Naive thymus-derived CD8-positive, alpha-beta T cell (primary cell): ENCODE data around the gene SLC6A16. TPM values are rescaled to one million over a fixed set of nuclear protein-coding genes. Genes with fewer than 3 reads are reported as not detected.

Experiments
- ATAC-seq, 2 donors: fragments of 150-1000 bp; cut with Tn5 transposase in 1 of 2; sonication (Bioruptor Pico), chemical (Tn5 transposase) in 1 of 2; 1 replicate in 1 of 2; 2 replicates in 1 of 2; pipeline ENCODE4 v1.10.0; 2021; ENCODE audit warnings: mild to moderate bottlenecking in 2 of 2, moderate library complexity in 2 of 2
- POLR2A ChIA-PET: fragments of 350-600 bp; sonication (Branson Sonifier 250); formaldehyde crosslinking; loops from one replicate; lab custom pipeline; 2021; ENCODE audit warnings: antibody characterized with exemption; lab: Charles Lee
- DNase-seq, 10 donors: peaks; one replicate each; pipeline versions ENCODE4 v3.0.0 to v3.0.0-alpha.2; 2020 to 2022
- H3K27ac Mint-ChIP-seq, 10 donors: one replicate each; pipeline ENCODE4 v1.8.0; 2020 to 2022; ENCODE audit warnings: mild to moderate bottlenecking in 10 of 10, mixed read lengths in 10 of 10, moderate library complexity in 4 of 10, inconsistent platforms in 1 of 10
- H3K27me3 Mint-ChIP-seq, 5 donors: one replicate each; pipeline ENCODE4 v1.8.0; 2021 to 2022; ENCODE audit warnings: mixed read lengths in 5 of 5
- H3K36me3 Mint-ChIP-seq, 3 donors: one replicate each; pipeline ENCODE4 v1.8.0; 2020 to 2022; ENCODE audit warnings: mixed read lengths in 3 of 3, mild to moderate bottlenecking in 2 of 3, inconsistent platforms in 1 of 3
- H3K4me1 Mint-ChIP-seq, 4 donors: one replicate each; pipeline ENCODE4 v1.8.0; 2021 to 2022; ENCODE audit warnings: mixed read lengths in 4 of 4
- H3K4me3 Mint-ChIP-seq, 10 donors: one replicate each; pipeline ENCODE4 v1.8.0; 2020 to 2022; ENCODE audit warnings: mild to moderate bottlenecking in 10 of 10, mixed read lengths in 10 of 10, moderate library complexity in 6 of 10, inconsistent platforms in 1 of 10
- H3K9me3 Mint-ChIP-seq, 9 donors: one replicate each; pipeline ENCODE4 v1.8.0; 2020 to 2022; ENCODE audit warnings: mixed read lengths in 9 of 9, mild to moderate bottlenecking in 3 of 9, inconsistent platforms in 1 of 9, moderate library complexity in 1 of 9
- microRNA-seq: library from miRNA; unstranded; fragments of <30 nt; microRNA quantifications from one replicate; pipeline ENCODE4 v1.2.0, GENCODE V29; 2022; ENCODE audit warnings: borderline microRNAs expressed
- polyA plus RNA-seq, 3 donors: library from polyadenylated mRNA; unstranded; fragments of 300-500 nt; fragmentation: Illumina TruSeq; gene quantifications; one replicate each; pipeline ENCODE4 v1.2.3, GENCODE V29; 2021
- total RNA-seq, 8 experiments: library from RNA in 2 of 8; stranded (reverse) in 2 of 8; gene quantifications; one replicate each; pipeline ENCODE4 v1.2.3 and lab custom pipeline; 2021 to 2026

The SLC6A16 gene
- total and polyA plus RNA-seq, 5 experiments from 2014 or later = 0.97 to 6.9 (median 1.5) TPM

GRCh38 chr19:49243129-49243528, 81.9 kb downstream of the SLC6A16 start:
- Mint-ChIP-seq H3K4me1 (no peaks in the 10 kb centered on the region), H3K27me3 (peaks cover 3 to 20% (median 9%) of the 10 kb centered on the region in 5 donors), H3K4me3 (no peak overlapping the region), H3K27ac (no peak overlapping the region), H3K9me3 (no peaks in the 10 kb centered on the region), H3K36me3 (no peaks in the 10 kb centered on the region)
- ATAC-seq (no peak), DNase-seq (no peak)
- POLR2A ChIA-PET = no interaction called here

- Mint-ChIP-seq H3K36me3 (no peaks in the 10 kb centered on the region), H3K27ac (no peak overlapping the region), H3K4me3 (no peak overlapping the region), H3K9me3 (no peaks in the 10 kb centered on the region), H3K27me3 (peaks cover 4 to 24% (median 9%) of the 10 kb centered on the region in 5 donors), H3K4me1 (no peaks in the 10 kb centered on the region)
- DNase-seq (no peak), ATAC-seq (no peak)
- POLR2A ChIA-PET = no interaction called here
These were observed 83.2 kb downstream of the SLC6A16 start for GRCh38 chr19:49241769-49242168.

Small RNA genes lying within 50 kb of the gene (microRNA-seq; reads per million reads assigned to microRNA genes)
- gene MIR4324 = not detected

Other genes with a start within 250 kb of the SLC6A16 start
- gene SNRNP70, start 239.7 kb downstream of the SLC6A16 start, total RNA-seq = 100 to 1,000 TPM; 706 to 741 TPM
- gene SNRNP70, start 239.7 kb downstream of the SLC6A16 start, polyA plus RNA-seq = 10 to 100 TPM; 42.3 to 63.4 (median 50.2) TPM
- 10 to 100 TPM; 15.7 to 16.2 TPM for gene LIN7B, start 210.8 kb downstream of the SLC6A16 start, total RNA-seq
- gene LIN7B, start 210.8 kb downstream of the SLC6A16 start, polyA plus RNA-seq = 1 to 10 TPM; 5.5 to 9.2 (median 5.6) TPM
- gene C19orf73, start 206.0 kb downstream of the SLC6A16 start, total RNA-seq = 1 to 10 TPM; 1.6 TPM
- 1 to 10 TPM; 3.0 to 7.0 (median 5.7) TPM for gene C19orf73, start 206.0 kb downstream of the SLC6A16 start, polyA plus RNA-seq
- 1 to 10 TPM; 3.6 to 4.7 TPM for gene PPFIA3, start 205.6 kb downstream of the SLC6A16 start, total RNA-seq
- gene PPFIA3, start 205.6 kb downstream of the SLC6A16 start, polyA plus RNA-seq = under 1 TPM in 2 of 3 donors, not detected in 1; 0.20 to 0.58 TPM
- not detected for gene HRC, start 169.8 kb downstream of the SLC6A16 start, total RNA-seq
- not detected for gene HRC, start 169.8 kb downstream of the SLC6A16 start, polyA plus RNA-seq
- not detected for gene TRPM4, start 167.4 kb downstream of the SLC6A16 start, total RNA-seq
- not detected for gene TRPM4, start 167.4 kb downstream of the SLC6A16 start, polyA plus RNA-seq
- gene CD37, start 10.2 kb upstream of the SLC6A16 start, total RNA-seq = 100 to 1,000 TPM; 328 to 337 TPM
- gene CD37, start 10.2 kb upstream of the SLC6A16 start, polyA plus RNA-seq = 100 to 1,000 TPM; 148 to 192 (median 177) TPM
- gene TEAD2, start 37.2 kb upstream of the SLC6A16 start, total RNA-seq = under 1 TPM; 0.21 to 0.49 TPM
- under 1 TPM in 1 of 3 donors, not detected in 2; 0.07 TPM for gene TEAD2, start 37.2 kb upstream of the SLC6A16 start, polyA plus RNA-seq
- gene DKKL1, start 38.7 kb upstream of the SLC6A16 start, total RNA-seq = not detected
- gene DKKL1, start 38.7 kb upstream of the SLC6A16 start, polyA plus RNA-seq = not detected
- under 1 TPM in 1 of 2 experiments, not detected in 1; 0.36 TPM for gene KASH5, start 63.1 kb upstream of the SLC6A16 start, total RNA-seq
- gene KASH5, start 63.1 kb upstream of the SLC6A16 start, polyA plus RNA-seq = under 1 TPM in 1 of 3 donors, not detected in 2; 0.22 TPM
- not detected for gene PTH2, start 98.2 kb upstream of the SLC6A16 start, total RNA-seq
- gene PTH2, start 98.2 kb upstream of the SLC6A16 start, polyA plus RNA-seq = not detected
- gene GFY, start 100.2 kb upstream of the SLC6A16 start, total RNA-seq = not detected
- not detected for gene GFY, start 100.2 kb upstream of the SLC6A16 start, polyA plus RNA-seq
- under 1 TPM; 0.27 to 0.73 TPM for gene SLC17A7, start 116.3 kb upstream of the SLC6A16 start, total RNA-seq
- not detected for gene SLC17A7, start 116.3 kb upstream of the SLC6A16 start, polyA plus RNA-seq
- gene PIH1D1, start 126.6 kb upstream of the SLC6A16 start, total RNA-seq = 100 to 1,000 TPM; 157 to 179 TPM
- gene PIH1D1, start 126.6 kb upstream of the SLC6A16 start, polyA plus RNA-seq = 10 to 100 TPM; 85.3 to 88.9 (median 86.7) TPM
- gene ALDH16A1, start 128.0 kb upstream of the SLC6A16 start, total RNA-seq = 10 to 100 TPM; 44.3 to 44.4 TPM
- 10 to 100 TPM; 28.3 to 38.0 (median 30.1) TPM for gene ALDH16A1, start 128.0 kb upstream of the SLC6A16 start, polyA plus RNA-seq
- 100 to 1,000 TPM; 106 to 112 TPM for gene FLT3LG, start 149.0 kb upstream of the SLC6A16 start, total RNA-seq
- 100 to 1,000 TPM; 108 to 205 (median 166) TPM for gene FLT3LG, start 149.0 kb upstream of the SLC6A16 start, polyA plus RNA-seq
- gene RPL13A, start 162.4 kb upstream of the SLC6A16 start, total RNA-seq = 1,000 to 10,000 TPM; 5,160 to 5,167 TPM
- gene RPL13A, start 162.4 kb upstream of the SLC6A16 start, polyA plus RNA-seq = 1,000 to 10,000 TPM; 3,162 to 3,664 (median 3,630) TPM
- gene RPS11, start 171.2 kb upstream of the SLC6A16 start, total RNA-seq = 1,000 to 10,000 TPM; 3,084 to 3,152 TPM
- 1,000 to 10,000 TPM; 2,379 to 2,818 (median 2,600) TPM for gene RPS11, start 171.2 kb upstream of the SLC6A16 start, polyA plus RNA-seq
- gene FCGRT, start 187.5 kb upstream of the SLC6A16 start, total RNA-seq = 10 to 100 TPM; 24.3 to 26.0 TPM
- 10 to 100 TPM; 50.3 to 62.9 (median 61.5) TPM for gene FCGRT, start 187.5 kb upstream of the SLC6A16 start, polyA plus RNA-seq
- 1 to 10 TPM; 1.6 to 3.6 TPM for gene RCN3, start 202.8 kb upstream of the SLC6A16 start, total RNA-seq
- gene RCN3, start 202.8 kb upstream of the SLC6A16 start, polyA plus RNA-seq = 1 to 10 TPM; 1.5 to 4.5 (median 2.8) TPM